Cardiac fibroblast (primary cell): ENCODE results near the gene ITGA1.

ENCODE experiments used
- DNase-seq, 2 donors: peaks; one replicate each; pipeline versions ENCODE4 v3.0.0 to v3.0.0-alpha.2; 2010; ENCODE audit warnings: low read depth in 2 of 2
- H3K4me3 ChIP-seq, 2 donors: replicated peaks in 1 of 2; 1 replicate in 1 of 2; 2 replicates in 1 of 2; pipeline ENCODE4 v1.5.1; 2011; ENCODE audit warnings: low read depth in 2 of 2, low read length in 2 of 2, mild to moderate bottlenecking in 2 of 2, moderate library complexity in 1 of 2
- CTCF ChIP-seq: IDR thresholded peaks from one replicate; pipeline ENCODE4 v1.5.1; 2011; ENCODE audit warnings: low read depth, mild to moderate bottlenecking, low read length, inconsistent platforms

The ITGA1 gene

GRCh38 chr5:52886206-52886605, 98.5 kb downstream of the ITGA1 start:
- DNase-seq = no peak
- TF ChIP-seq CTCF = no peak
- no peak overlapping the region for H3K4me3 ChIP-seq

- no peak overlapping the region for H3K4me3 ChIP-seq
- TF ChIP-seq CTCF = no peak
- no peak for DNase-seq
These were observed 99.3 kb downstream of the ITGA1 start for GRCh38 chr5:52887066-52887465.

GRCh38 chr5:52888363-52888762, 100.6 kb downstream of the ITGA1 start:
- no peak for DNase-seq
- no peak overlapping the region for H3K4me3 ChIP-seq
- TF ChIP-seq CTCF = no peak

GRCh38 chr5:52892242-52892878, 104.6 kb downstream of the ITGA1 start:
- no peak for TF ChIP-seq CTCF
- DNase-seq = no peak
- no peak overlapping the region for H3K4me3 ChIP-seq

GRCh38 chr5:52893105-52893504, 105.4 kb downstream of the ITGA1 start:
- peak; percentile 77 to 86 for DNase-seq
- no peak for TF ChIP-seq CTCF
- H3K4me3 ChIP-seq = no peak overlapping the region

- no peak for TF ChIP-seq CTCF
- DNase-seq = no peak
- no peak overlapping the region for H3K4me3 ChIP-seq
These were observed 106.1 kb downstream of the ITGA1 start for GRCh38 chr5:52893863-52894262.

- H3K4me3 ChIP-seq = no peak overlapping the region
- no peak for TF ChIP-seq CTCF
- no peak for DNase-seq
These were observed 106.7 kb downstream of the ITGA1 start for GRCh38 chr5:52894451-52894850.
